SIG-M5 treated with dmso at 0.1 percent for 504 hours (cell line): ENCODE data around the gene RICTOR.
"Not testable (repeated sequence)": the region's sequence is repeated elsewhere in the genome, so short reads cannot be mapped to it uniquely, and the experiment has no call there.

ENCODE experiments used
- DNase-seq: peaks from one replicate; lab custom pipeline; 2025; ENCODE audit not compliant: unreplicated experiment; lab: John Stamatoyannopoulos, UW

Gene RICTOR

DNA sequence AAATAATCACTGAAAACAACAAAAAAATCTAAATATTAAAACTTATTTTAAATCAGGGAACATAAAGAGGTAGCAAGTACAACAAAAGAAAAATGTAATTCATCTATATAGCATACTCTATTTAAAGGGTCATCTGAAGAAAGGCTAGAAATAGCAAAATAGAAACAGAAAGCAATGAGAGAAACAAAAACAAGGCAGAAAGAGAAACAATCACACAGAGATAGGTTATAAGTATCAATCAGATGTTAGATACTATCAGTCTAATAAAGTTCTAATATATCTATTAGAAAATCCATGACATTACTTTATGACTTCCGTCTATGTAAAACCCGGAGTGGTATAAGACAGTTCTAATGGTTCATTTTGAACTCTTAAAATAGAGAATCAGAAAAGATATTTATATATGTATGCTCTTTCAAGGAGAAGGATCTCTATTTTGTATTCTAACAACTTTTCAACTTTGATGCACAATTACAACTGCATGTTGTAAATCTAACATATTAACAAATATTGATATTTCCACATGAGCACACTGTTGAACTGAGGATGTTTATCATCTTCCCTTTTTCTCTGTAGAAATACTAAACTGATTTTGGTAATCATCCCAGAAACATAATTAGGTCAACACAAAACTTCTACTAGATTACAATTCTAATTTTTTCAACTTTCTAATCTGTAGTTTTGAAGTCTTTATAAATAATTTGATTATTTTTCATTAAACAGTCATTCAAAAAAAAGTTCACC is 15.8 kb downstream of the RICTOR start:
- no peak for DNase-seq

DNA sequence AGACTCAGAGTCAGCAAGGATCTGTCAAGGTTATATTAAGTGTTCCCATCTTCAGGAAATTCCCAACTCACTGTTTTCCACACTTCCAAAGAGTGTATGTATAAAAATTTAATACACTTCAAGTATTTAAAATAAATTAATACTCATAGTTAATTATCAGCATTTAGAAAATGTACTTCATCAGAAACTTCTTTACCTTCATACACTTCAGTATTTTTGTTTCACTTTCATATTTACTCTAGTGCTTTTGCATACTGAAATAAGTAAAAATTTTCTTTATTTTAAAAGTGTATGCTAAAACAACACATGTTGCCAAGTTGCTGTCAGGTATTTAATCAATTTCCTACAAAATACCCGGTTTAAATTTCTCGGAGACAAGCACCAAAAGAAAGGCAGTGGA is 16.5 kb downstream of the RICTOR start:
- no peak for DNase-seq

DNA sequence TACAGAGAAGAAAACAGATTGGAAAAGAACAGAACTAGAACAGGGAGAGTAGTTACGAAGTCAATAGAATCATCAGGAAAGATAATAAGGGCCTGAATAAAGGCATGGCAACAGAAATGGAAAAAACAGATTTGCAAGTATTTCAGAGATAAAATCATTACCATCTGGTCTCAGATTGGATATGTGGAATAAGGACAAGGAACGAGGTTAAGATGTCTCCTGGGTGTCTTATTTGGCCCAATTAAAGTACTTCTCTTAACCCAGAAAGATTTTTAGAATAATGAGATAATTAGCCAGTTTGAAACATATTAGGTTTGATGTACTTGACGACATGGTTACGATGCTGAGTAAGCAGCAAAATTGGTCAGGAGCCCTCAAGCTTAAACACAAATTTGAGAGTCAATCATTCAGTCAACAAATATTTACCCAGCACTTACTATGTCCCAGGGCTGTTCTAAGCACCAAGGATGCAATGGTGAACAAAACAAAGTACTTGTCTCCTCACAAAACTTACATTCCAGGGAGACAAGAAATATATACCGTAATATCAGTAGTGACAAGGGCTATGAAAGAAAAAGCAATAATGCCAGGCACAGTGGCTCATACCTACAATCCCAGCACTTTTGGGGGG is 18.3 kb downstream of the RICTOR start:
- DNase-seq = no peak

DNA sequence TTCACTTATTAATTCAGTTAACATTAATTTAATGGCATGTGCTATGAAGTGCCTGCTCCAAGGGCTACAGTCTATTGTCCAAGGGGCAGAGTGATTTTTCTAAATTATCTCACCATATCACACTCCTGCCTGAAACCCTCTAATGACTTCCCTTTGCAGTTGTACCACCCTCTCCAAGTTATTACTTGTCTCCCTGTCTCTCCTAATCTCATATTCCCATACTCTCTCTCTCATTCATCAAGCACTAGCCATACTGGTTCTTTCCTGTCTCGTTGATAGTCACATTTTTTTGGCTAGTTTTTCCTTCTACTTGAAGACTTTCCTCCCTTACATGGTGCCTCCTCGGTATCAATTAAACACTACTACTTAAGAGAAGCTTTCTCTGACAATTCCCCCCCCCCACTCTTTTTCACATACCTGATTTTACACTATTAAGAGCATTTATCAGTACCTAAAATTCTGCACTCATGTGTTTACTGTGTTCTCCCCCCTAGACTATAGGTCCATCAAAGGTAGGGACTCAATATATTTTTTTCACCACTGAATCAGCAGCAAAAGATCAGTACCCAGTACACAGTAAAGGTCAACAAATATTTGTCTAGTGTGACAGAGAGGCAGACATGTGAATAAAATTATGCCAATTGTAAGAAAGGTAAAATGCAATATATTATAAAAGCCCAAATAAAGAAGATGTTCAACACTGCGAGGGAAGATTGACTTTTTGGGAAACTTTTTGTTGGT is 19.0 kb downstream of the RICTOR start:
- DNase-seq = no peak

DNA sequence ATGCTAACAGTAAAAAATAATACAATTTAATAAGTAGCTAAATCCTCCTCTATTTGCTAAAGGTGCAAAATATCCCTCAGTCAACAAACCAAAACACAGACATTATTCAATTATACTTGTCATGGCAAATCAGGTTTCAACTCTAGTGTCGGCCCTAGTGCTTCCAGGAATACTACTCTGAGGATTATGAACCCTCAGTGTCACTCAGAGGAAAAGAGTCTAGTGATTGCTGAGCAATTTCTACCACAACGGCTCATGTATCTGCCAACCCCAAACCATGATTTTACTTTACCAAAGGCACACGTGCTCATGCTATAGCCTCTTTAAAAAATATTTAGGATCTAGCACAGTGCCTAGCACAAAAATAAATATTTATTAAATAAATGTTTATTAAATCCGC is 21.0 kb downstream of the RICTOR start:
- no peak for DNase-seq

DNA sequence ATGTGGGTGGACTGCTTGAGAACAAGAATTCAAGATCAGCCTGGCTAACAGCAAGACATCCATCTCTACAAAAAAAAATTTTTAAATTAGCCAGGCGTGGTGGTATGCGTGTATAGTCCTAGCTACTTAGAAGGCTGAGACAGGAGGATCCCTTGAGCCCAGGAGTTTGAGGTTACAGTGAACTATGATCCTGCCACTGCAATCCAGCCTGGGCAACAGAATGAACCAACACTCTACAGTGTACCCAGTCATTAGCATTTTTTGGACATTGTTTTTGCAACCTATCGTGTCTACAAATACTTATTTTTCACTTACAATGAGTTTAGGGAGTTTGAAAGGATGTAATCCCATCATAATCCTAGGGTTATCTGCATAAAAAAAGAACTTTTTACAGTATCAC is 22.1 kb downstream of the RICTOR start:
- DNase-seq = no peak

DNA sequence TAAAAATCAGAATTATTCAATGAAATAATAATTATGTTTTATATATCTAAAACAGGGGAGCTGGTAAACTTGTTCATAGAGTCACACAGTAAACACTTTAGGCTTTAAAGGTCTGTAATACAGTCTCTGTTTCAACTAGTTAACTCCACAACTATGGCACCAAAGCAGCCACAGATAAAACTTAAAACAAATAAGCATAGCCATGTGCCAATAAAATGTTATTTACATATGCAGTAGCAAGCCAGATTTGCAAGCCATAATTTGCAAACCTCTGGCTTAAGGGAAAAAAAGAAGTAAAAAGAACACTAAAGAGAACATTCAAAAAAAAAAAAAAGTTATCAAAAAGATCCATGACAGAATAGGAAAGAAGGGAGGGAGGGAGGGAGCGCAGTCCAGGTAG is 24.9 kb downstream of the RICTOR start:
- DNase-seq = no peak

DNA sequence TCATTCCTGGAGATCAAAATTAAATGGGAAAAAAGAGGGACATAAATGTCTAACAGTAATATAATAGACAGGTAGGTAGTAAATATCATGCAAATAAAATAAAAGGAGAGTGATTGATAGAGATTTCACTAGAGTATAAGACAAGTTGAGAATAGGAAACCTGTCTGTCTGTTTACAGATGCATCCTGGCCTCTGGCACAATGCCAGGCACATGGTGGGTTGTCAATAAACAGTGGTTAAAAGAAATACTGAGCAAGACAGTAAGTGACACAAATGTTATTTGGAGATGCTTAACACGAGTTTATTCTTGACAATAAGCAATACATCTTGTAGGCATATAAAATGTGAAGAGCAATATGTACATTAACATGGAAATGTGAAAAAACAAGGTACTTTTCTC is 33.3 kb downstream of the RICTOR start:
- DNase-seq = no peak

DNA sequence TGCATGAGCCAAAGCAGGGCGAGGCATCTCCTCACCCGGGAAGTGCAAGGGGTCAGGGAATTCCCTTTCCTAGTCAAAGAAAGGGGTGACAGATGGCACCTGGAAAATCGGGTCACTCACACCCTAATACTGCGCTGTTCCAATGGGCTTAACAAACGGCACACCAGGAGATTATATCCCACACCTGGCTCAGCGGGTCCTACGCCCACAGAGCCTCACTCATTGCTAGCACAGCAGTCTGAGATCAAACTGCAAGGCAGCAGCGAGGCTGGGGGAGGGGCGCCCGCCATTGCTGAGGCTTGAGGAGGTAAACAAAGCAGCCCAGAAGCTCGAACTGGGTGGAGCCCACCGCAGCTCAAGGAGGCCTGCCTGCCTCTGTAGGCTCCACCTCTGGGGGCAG is 39.7 kb downstream of the RICTOR start:
- not testable (repeated sequence) for DNase-seq

DNA sequence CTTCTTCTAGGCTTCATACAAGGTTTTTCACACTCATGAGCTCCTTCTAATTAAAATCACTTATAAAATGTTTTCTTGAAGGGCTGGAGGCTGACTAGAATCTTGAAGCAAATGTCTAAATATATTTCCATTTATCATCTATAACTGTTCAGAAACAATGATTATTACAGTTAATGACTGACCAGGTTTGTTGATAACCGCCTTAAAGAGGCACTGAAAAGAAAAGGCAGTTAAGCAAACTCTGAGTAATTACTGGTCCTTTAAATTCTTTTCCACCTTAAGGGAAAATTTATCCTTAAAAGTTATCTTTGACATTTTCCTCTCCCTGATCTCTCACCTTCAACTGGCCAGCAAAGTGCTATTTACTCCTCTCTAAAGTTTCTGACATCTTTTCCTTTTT is 43.2 kb downstream of the RICTOR start:
- DNase-seq = no peak

DNA sequence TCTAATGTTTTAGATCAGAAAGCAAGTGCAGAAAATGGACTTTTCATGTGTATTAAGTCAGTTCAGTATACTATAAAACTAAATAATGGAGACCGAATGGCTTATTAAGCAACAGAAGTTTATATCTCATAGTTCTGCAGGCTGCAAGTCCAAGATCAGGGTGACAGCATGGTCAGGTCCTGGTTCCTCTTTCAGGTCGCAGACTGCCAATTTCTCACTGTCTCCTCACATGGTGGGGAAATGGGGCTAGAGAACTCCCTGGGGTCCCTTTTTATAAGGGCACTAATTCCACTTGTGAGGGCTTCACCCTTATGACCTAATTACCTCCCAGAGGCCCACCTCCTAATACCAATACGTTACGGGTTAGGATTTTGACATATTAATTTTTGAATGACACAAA is 48.7 kb downstream of the RICTOR start:
- DNase-seq = peak; percentile 39

DNA sequence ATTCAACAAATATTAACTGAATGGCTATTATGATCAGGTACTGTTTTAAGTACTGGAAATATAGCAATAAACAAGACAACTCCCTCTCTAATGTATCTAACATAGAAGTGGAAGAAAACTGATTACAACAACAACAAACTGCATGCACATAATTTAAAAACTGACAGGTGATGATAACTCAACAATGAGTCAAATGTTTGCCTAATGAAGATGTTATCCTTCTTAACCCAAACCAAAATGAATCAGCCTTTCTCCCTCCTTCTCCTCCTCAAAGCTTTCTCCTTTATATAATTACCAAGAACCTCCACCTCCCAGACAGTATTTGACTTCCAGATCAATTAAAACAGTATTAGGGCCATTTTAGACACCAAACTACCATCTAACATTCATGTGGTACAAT is 49.3 kb downstream of the RICTOR start:
- no peak for DNase-seq

DNA sequence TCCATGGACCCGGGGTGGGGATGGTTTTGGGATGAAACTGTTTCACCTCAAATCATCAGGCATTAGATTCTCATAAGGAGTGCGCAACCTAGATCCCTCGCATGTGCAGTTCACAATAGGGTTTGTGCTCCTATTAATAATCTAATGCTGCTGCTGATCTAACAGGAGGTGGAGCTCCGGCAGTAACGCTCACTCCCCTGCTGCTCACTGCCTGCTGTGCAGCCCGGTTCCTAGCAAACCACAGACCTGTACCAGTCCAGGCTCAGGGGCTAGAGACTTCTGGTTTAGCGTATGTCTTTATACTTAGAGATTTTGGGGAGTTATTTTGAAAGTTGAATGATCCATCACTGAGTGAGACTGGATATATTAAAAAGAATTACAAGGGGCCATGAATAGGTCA is 50.2 kb downstream of the RICTOR start:
- no peak for DNase-seq

DNA sequence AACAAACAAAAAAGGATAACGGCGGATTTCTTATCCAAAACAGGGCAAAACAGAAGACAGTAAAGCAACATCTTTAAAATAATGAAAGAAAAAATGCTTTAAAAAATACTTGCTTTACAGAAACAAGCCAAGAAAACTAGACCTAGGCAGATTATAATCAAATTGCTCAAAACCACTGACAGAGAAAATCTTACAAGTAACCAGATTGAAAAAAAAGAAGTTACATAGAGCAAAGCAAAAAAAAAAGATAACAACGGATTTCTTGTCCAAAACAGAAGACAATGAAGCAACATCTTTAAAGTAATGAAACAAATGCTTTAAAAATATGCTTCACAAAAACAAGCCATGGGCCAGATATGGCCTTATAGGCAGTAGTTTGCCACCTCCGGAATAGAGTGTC is 51.1 kb downstream of the RICTOR start:
- no peak for DNase-seq

DNA sequence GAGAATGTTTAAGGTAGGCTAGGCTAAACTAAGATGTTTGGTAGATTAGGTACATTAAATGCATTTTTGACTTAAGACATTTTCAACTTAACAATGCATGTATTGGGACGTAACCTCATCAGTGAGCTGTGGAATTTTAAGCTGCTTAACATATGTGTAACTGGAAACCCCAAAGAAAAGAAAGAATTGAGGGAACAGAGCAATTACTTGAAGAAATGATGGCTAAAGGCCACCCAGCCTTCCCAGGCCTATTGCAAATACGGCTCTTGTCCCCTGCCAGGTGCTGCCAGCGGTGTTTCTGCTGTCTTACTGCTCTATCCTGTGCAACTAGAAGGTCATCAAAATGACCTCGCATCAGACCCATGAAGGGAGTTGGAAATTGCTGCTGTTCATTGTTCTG is 52.0 kb downstream of the RICTOR start:
- DNase-seq = no peak

DNA sequence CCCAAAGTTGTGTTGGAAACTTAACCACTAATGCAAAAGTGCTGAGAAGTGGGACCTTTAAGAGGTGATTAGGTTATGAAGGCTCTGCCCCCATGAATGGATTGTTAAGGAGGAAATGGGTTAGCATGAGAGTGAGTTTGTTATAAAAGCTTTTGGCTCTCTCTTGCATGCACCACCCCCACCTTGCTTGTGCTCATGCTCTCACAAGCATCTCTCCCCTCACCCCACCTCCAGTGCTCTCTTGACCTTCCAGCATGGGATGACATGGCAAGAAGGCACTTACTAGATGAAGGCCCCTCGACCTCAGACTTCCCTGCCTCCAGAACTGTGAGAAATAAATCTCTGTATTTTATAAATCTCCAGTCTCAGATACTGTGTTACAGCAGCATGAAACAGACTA is 52.8 kb downstream of the RICTOR start:
- no peak for DNase-seq

DNA sequence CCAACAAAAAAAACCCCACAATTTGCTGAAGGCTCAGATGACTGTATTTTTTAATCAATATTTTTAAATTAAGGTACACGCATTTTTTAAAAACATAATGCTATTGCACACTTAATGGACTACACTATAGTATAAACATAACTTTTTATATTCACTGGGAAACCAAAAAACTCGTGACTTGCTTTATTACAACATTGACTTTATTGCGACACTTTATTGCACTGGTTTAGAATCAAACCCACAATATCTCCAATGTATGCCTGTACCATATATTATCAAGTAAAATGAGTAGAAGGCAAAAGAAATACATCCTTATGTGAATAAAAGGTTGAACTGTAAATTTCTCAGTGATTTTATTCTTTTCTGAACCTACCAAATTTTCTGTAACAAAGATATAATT is 53.7 kb downstream of the RICTOR start:
- DNase-seq = peak; percentile 22

DNA sequence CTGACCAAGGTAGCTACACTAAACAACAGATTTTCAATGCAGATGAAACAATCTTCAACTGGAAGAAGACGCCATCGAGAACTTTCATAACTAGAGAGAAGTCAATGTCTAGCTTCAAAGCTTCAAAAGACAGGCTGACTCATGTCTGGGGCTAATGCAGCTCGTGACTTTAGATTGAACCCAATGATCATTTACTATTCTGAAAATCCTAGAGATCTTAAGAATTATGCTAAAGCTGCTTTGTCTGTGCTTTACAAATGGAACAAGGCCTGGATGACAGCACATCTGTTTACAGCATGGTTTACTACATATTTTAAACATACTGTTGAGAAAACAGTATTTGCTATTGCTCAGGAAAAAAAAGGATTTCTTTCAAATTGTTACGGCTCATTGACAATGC is 54.9 kb downstream of the RICTOR start:
- no peak for DNase-seq

DNA sequence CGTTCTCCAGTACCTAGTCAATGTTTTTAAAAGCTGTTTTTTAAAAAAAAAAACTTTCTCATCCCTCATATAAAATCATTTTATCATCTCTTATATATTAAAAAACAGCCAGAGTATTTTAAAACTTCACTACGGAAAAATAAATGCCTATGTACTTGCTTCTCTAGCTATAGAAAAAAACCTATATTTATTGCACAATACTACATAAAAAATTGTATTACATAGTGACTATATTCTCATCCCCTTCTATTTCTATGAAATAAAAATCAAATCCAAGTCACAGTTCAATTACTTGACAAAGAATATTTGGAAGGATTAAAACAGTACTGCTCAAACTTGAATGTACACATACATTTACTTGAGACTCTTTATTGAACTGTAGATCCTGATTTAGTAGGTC is 56.7 kb downstream of the RICTOR start:
- DNase-seq = no peak

DNA sequence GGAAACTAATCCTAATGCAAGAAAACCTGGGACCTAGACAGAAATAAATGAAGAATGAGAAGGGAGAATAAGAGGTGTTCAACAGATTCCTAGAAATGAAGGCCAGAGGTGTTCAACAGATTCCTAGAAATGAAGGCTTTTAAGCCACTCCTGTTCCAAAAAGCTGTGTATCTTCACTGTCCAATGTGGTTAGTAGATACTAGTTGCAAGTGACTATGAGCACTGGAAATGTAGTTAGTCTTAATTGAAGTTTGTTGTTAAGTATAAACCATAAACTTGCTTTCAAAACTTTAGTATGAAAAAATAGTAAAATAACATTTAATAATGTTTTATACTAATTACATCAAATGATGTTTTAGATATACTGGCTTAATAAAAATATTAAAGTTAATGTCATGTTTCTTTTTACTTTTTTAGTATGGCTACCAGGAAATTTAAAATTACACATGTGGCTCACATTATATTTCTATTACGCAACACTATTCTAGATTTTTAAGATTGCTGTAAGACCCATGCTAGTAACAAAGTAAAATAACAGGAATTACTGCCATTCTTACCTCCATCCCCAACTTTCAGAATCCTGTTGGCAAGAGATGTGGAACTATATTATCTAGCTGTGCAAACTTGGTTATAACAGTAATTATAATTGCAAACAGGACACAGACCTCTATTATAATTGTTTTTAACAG is 57.5 kb downstream of the RICTOR start:
- DNase-seq = no peak

DNA sequence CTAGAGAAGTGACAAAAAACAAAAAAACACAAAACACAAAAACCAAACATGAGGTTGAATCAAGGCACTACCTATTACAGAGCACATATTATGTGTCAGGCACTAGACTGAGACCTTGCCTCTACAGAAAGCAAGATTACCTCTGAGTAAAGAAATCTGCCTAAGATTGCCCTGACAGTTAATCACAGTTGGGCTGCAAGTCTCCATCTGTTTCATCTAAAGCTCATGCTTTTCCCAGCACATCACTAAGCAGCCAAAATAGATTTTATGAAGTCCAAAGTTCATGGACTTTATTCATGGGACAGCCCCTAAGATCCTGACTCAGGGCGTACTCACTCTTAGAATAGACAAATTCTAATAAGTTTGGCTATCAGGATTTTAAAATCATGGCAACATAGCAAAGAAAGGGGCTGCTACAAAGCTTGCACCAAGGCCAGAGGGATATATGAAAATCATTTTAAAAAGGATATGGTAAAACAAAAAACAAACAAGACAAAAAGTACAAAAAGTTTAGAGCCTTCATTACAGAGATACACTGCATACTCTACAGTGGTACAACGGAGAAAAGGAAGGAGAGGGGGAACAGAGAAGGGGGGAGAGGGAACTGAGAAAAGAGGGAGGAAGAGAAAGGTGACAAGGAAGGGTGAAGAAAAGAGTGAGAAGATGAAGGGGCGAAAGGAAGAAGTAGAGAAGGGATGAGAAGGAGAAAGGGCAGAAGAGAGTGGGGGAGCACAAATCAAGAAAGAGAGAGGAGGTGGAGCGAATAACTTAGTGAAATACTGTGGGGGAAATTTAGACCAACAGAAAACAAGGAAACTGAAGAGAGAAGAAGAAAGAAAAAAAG is 58.2 kb downstream of the RICTOR start:
- DNase-seq = no peak
